T-cell (primary cell): ENCODE measurements around the gene FCRLA. TPM values are rescaled to one million over a fixed set of nuclear protein-coding genes. Genes with fewer than 3 reads are reported as not detected.
"Not testable (repeated sequence)": the region's sequence is repeated elsewhere in the genome, so short reads cannot be mapped to it uniquely, and the experiment has no call there.

ENCODE experiments used
- ATAC-seq, 4 experiments: fragments of 200-7000 bp in 3 of 4; fragments of 150-1000 bp in 1 of 4; cut with Tn5 transposase; replicated peaks in 1 of 4; 1 replicate in 3 of 4; 2 replicates in 1 of 4; pipeline ENCODE4 v1.10.0; 2021; ENCODE audit warnings: moderate library complexity in 3 of 4, mild to moderate bottlenecking in 2 of 4, moderate number of reproducible peaks in 1 of 4
- CTCF ChIA-PET, 2 donors: fragments of 300-600 bp; sonication (Branson Sonifier 250); formaldehyde crosslinking; loops; one replicate each; lab custom pipeline; 2022; ENCODE audit warnings: antibody characterized with exemption in 2 of 2; lab: Charles Lee
- POLR2A ChIA-PET, 2 donors: fragments of 300-600 bp; sonication (Branson Sonifier 250); formaldehyde crosslinking; loops; one replicate each; lab custom pipeline; 2022; ENCODE audit warnings: antibody characterized with exemption in 2 of 2; lab: Charles Lee
- DNase-seq, 35 experiments: peaks; one replicate each; pipeline versions ENCODE4 v3.0.0 to v3.0.0-alpha.2; 2013 to 2023
- H3K27ac ChIP-seq: one replicate; pipeline ENCODE4 v1.5.1; 2013; ENCODE audit warnings: low read length
- H3K27me3 ChIP-seq, 2 experiments: replicated peaks in 1 of 2; 1 replicate in 1 of 2; 2 replicates in 1 of 2; pipeline versions ENCODE4 v1.6.1 to v1.7.0; 2013; ENCODE audit warnings: low read length in 1 of 2, mixed read lengths in 1 of 2; ENCODE audit not compliant: control insufficient read depth in 2 of 2, insufficient read depth in 2 of 2; ENCODE audit errors: extremely low read depth in 1 of 2
- H3K36me3 ChIP-seq, 2 donors: 1 replicate in 1 of 2; 2 replicates in 1 of 2; pipeline versions ENCODE4 v1.6.1 to v1.7.0; 2013; ENCODE audit warnings: low read length in 1 of 2; ENCODE audit not compliant: control insufficient read depth in 2 of 2, insufficient read depth in 1 of 2; ENCODE audit errors: extremely low read depth in 1 of 2
- H3K4me1 ChIP-seq, 2 experiments: 1 replicate in 1 of 2; 2 replicates in 1 of 2; pipeline versions ENCODE4 v1.6.1 to v1.7.0; 2013; ENCODE audit warnings: low read length in 2 of 2, mixed read lengths in 1 of 2; ENCODE audit not compliant: insufficient read depth in 2 of 2, control insufficient read depth in 1 of 2; ENCODE audit errors: extremely low read depth in 1 of 2
- H3K4me3 ChIP-seq, 2 donors: 1 replicate in 1 of 2; 2 replicates in 1 of 2; pipeline versions ENCODE4 v1.5.1 to v1.7.0; 2013; ENCODE audit warnings: mild to moderate bottlenecking in 2 of 2, low read length in 1 of 2, moderate library complexity in 1 of 2; ENCODE audit not compliant: control insufficient read depth in 1 of 2; ENCODE audit errors: extremely low read depth in 1 of 2
- H3K9me3 ChIP-seq: 2 replicates; pipeline ENCODE4 v1.7.0; 2013
- H3K27ac Mint-ChIP-seq, 2 donors: one replicate each; pipeline ENCODE4 v1.8.0; 2020 to 2021; ENCODE audit warnings: mild to moderate bottlenecking in 2 of 2, mixed read lengths in 2 of 2
- H3K27me3 Mint-ChIP-seq, 2 donors: one replicate each; pipeline ENCODE4 v1.8.0; 2021 to 2022; ENCODE audit warnings: mixed read lengths in 2 of 2
- H3K36me3 Mint-ChIP-seq: one replicate; pipeline ENCODE4 v1.8.0; 2021; ENCODE audit warnings: mixed read lengths
- H3K4me1 Mint-ChIP-seq, 3 donors: one replicate each; pipeline ENCODE4 v1.8.0; 2020 to 2022; ENCODE audit warnings: mixed read lengths in 3 of 3, mild to moderate bottlenecking in 1 of 3
- H3K4me3 Mint-ChIP-seq, 3 donors: one replicate each; pipeline ENCODE4 v1.8.0; 2020 to 2022; ENCODE audit warnings: mild to moderate bottlenecking in 3 of 3, mixed read lengths in 3 of 3, moderate library complexity in 3 of 3
- H3K9me3 Mint-ChIP-seq, 3 donors: one replicate each; pipeline ENCODE4 v1.8.0; 2020 to 2022; ENCODE audit warnings: mixed read lengths in 3 of 3
- WGBS: methylation state at CpG from one replicate; pipeline ENCODE4 v1.1.5; 2013; ENCODE audit warnings: missing lambda C conversion rate; ENCODE audit not compliant: insufficient coverage; 5-methylcytosine and 5-hydroxymethylcytosine counted together
- total RNA-seq, 35 experiments: library from RNA in 6 of 35; stranded (reverse) in 6 of 35; fragments of 120-200 nt in 1 of 35; gene quantifications; one replicate each; pipeline versions ENCODE4 v1.2.1 to v1.2.4 and lab custom pipeline; 2013 to 2026

Gene FCRLA
- total RNA-seq = 1 to 10 TPM in 3 of 5 donors, under 1 TPM in 2; 0.68 to 6.5 (median 2.7) TPM
- total RNA-seq (2013) = 4.8 TPM
- 0 to 4.6 (median 0.28) reads per million in 29 experiments for total RNA-seq (lab: John Stamatoyannopoulos, UW)

- Mint-ChIP-seq H3K36me3 (no peaks in the 10 kb centered on the region), H3K9me3 (no peaks in the 10 kb centered on the region), H3K4me1 (peaks cover 0 to 2% (median 0%) of the 10 kb centered on the region in 3 donors), H3K27me3 (peaks cover 3 to 5% of the 10 kb centered on the region in 2 donors), H3K4me3 (no peak within 1 kb of the TSS), H3K27ac (no peak within 1 kb of the TSS)
- Histone ChIP-seq H3K27ac (no peak within 1 kb of the TSS), H3K4me3 (no peak within 1 kb of the TSS), H3K36me3 (no peaks in the 10 kb centered on the region), H3K9me3 (no peaks in the 10 kb centered on the region), H3K27me3 (peaks cover 0 to 10% of the 10 kb centered on the region in 2 experiments), H3K4me1 (no peaks in the 10 kb centered on the region)
- ChIA-PET CTCF (no interaction called here), POLR2A (no interaction called here)
- ATAC-seq (no peak), DNase-seq (no peak)
- whole genome bisulfite sequencing = no CpG with 5 or more reads among the region's 4 CpGs
Measured at GRCh38 chr1:161706482-161707347, at the start of gene FCRLA. FCRLA (plus strand) TSS chr1:161707229; CDS start chr1:161707265, 36 bp downstream.

GRCh38 chr1:161658524-161658923 lies 48.5 kb upstream of the FCRLA start:
- H3K4me3 ChIP-seq, H3K27ac ChIP-seq, H3K27ac Mint-ChIP-seq, CTCF ChIA-PET, H3K4me1 ChIP-seq, H3K36me3 ChIP-seq, H3K36me3 Mint-ChIP-seq, POLR2A ChIA-PET, H3K27me3 Mint-ChIP-seq, H3K9me3 Mint-ChIP-seq, ATAC-seq, H3K27me3 ChIP-seq, H3K4me3 Mint-ChIP-seq, H3K4me1 Mint-ChIP-seq, DNase-seq, H3K9me3 ChIP-seq: not testable (repeated sequence)

GRCh38 chr1:161661660-161662311 lies 45.2 kb upstream of the FCRLA start:
- H3K27me3 Mint-ChIP-seq, H3K9me3 Mint-ChIP-seq, H3K36me3 Mint-ChIP-seq, H3K9me3 ChIP-seq, H3K4me3 ChIP-seq, CTCF ChIA-PET, H3K4me1 Mint-ChIP-seq, H3K4me1 ChIP-seq, H3K36me3 ChIP-seq, H3K27me3 ChIP-seq, POLR2A ChIA-PET, H3K27ac Mint-ChIP-seq, H3K4me3 Mint-ChIP-seq, H3K27ac ChIP-seq: not testable (repeated sequence)
- ATAC-seq (peak in 3 of 4 experiments; percentile 35 to 79 (median 43)), DNase-seq (peak in 1 of 35 experiments; percentile 8)
- no CpG with 5 or more reads among the region's 9 CpGs for WGBS

- H3K36me3 Mint-ChIP-seq, DNase-seq, H3K27me3 Mint-ChIP-seq, POLR2A ChIA-PET, CTCF ChIA-PET, H3K27me3 ChIP-seq, H3K4me1 ChIP-seq, H3K4me3 Mint-ChIP-seq, H3K27ac ChIP-seq, H3K9me3 Mint-ChIP-seq, H3K4me3 ChIP-seq, H3K27ac Mint-ChIP-seq, H3K4me1 Mint-ChIP-seq, ATAC-seq, H3K36me3 ChIP-seq, H3K9me3 ChIP-seq: not testable (repeated sequence)
- no CpG with 5 or more reads among the region's 4 CpGs for WGBS
Measured at GRCh38 chr1:161662684-161663339, 44.2 kb upstream of the FCRLA start, which contains the start of gene FCGR2B. FCGR2B (plus strand) TSS chr1:161663143; CDS start chr1:161663242, 99 bp downstream.

GRCh38 chr1:161663569-161663968 lies 43.5 kb upstream of the FCRLA start:
- H3K27me3 Mint-ChIP-seq, DNase-seq, H3K4me1 ChIP-seq, H3K4me1 Mint-ChIP-seq, H3K9me3 Mint-ChIP-seq, H3K27ac ChIP-seq, POLR2A ChIA-PET, H3K36me3 ChIP-seq, H3K9me3 ChIP-seq, H3K4me3 Mint-ChIP-seq, H3K27ac Mint-ChIP-seq, H3K27me3 ChIP-seq, H3K4me3 ChIP-seq, ATAC-seq, H3K36me3 Mint-ChIP-seq, CTCF ChIA-PET: not testable (repeated sequence)
- no CpG with 5 or more reads among the region's 1 CpG for WGBS

GRCh38 chr1:161664689-161665088 lies 42.3 kb upstream of the FCRLA start:
- CTCF ChIA-PET, H3K4me1 ChIP-seq, H3K9me3 Mint-ChIP-seq, H3K36me3 ChIP-seq, H3K27ac Mint-ChIP-seq, H3K4me3 ChIP-seq, H3K9me3 ChIP-seq, H3K4me3 Mint-ChIP-seq, ATAC-seq, POLR2A ChIA-PET, H3K27ac ChIP-seq, H3K27me3 Mint-ChIP-seq, H3K4me1 Mint-ChIP-seq, H3K27me3 ChIP-seq, DNase-seq, H3K36me3 Mint-ChIP-seq: not testable (repeated sequence)
- WGBS = no CpG with 5 or more reads among the region's 4 CpGs
